ENCODE results near the gene DCDC2C. TPM values are rescaled to one million over a fixed set of nuclear protein-coding genes. Genes with fewer than 3 reads are reported as not detected.

DCDC2C gene
- total and polyA plus RNA-seq, 9 of the 15 experiments (the other 6 are each of a cell fraction or from before 2014, with no cell fraction given): not detected

- TF ChIP-seq ZNF318 (IDR thresholded peaks at IDR 0.05; ENCODE audit: borderline replicate concordance in 1 of 2, low read depth in 1 of 2) (no peak), STAT5A (IDR thresholded peaks at IDR 0.05; ENCODE audit: borderline replicate concordance, low read length) (no peak)
These were observed 33.8 kb downstream of the DCDC2C start (continued) for GRCh38 chr2:3737128-3737527.
